Measurements from ENCODE around the gene ERICH6.
A peak's percentile ranks its signal among the peaks of the same experiment; 100 is the strongest.
"Not testable (repeated sequence)": the region's sequence is repeated elsewhere in the genome, so short reads cannot be mapped to it uniquely, and the experiment has no call there.

The ERICH6 gene

DNA sequence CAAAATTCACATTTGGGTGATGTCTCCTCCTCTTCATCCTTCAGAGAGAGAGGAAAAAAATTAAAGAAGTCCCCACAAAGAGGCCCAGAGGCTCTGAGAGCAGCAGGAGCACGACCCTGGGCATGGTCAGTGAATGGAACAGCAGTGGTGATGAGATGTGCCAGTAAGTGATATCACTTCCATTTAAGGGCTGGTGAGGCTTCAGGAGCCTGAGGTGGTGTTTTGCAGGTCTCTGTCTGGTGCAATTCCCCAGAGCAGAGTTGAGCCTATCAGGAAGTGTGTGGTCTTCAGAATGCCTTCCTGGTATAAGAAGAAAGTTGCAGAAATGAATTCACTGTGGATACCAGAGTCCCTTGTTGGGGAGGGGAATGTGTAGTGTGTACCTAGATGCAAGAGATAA is 21.4 kb downstream of the ERICH6 start:
- DNase-seq (ENCODE audit: low read depth, low spot score), result no peak

DNA sequence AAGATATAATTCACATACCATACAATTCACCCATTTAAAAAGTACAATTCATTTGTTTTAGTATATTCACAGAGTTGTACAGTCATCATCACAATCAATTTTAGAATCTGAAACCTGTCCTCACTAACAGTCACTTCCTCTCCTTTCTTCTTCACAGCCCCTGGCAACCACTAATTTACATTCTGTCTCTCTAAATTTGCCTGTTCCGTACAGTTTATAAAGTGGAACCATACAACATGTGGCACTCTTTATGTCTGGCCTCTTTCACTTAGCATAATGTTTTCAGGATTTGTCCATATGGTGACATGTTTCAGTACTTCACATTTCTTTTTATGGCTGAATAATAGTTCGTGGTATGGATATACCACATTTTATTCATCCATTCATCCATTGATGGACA is 22.7 kb downstream of the ERICH6 start:
- DNase-seq (ENCODE audit: low read depth, low spot score), result no peak

DNA sequence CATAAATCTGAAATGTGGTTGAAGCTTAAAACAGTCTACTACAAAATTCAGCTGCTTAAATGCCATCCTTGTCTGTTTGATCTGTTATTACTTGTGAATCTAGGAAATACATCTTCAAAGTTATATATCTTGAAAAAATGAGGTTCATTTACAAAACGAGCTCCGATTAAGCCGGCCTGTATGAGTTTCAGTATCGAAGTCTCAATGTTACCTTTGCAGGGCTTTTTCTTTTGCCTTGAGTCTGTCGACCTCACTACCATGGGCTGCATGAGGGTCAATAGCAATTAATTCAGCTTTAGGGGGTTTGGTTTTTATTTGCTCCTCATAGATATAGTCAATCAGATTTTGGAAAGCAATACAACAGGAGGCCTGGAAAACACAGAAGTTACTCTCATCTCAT is 23.2 kb downstream of the ERICH6 start:
- DNase-seq (ENCODE audit: low read depth, low spot score), result no peak

DNA sequence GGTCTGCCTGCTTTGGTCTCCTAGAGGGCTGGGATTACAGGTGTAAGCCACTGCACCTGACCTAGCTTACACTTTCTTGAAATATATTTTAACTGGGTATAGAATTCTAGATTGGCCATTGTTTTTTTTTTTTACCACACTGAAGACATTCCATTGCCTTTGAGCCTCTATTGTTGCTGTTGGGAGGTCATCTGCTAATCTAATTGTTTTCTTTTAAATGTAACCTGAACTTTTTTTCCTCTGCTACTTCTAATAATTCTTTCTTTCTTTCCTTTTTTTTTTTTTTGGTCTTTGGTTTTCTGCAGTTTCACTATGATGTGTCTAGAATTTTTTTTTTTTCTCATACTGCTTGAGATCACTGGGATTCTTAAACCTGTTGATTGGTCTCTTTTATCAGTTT is 28.1 kb downstream of the ERICH6 start:
- no peak for DNase-seq (ENCODE audit: low read depth, low spot score)

DNA sequence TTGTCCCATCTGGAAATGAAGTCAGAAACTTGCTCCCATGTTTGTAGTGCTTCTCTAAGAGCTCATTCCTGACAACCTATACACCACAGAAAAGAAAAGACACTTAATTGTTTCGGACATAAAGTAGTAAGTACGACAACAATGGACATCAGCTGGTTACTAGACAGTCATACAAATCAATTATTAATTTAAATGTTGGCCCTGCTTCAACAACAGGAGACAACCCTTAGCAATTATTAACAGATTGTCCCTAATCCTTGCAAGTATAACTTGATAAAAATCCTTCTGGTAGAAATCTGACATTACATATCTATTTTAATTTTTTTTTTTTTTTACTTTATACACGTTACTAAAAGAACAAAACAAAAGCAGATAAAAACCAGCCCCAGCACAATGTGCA is 29.8 kb downstream of the ERICH6 start:
- DNase-seq (ENCODE audit: low read depth, low spot score), result no peak

DNA sequence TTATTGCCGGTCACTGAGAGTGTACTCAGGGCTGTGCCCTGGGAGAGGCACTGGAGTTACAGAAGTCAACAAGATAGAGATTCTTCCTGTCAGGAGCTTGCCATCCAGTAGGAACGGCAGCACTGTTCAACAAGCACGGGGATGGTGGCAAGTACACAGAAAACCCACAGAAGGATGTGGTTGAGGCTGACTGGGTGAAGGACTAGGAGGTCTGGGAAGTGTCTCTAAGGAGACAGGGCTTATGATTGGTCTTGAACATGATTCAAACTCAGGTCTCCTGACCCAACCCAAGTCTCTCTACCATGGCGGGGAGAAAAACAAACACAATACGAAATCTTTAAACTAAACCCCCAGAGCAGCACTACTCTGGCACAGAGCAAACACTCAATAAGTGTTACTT is 37.6 kb downstream of the ERICH6 start:
- DNase-seq (ENCODE audit: low read depth, low spot score), result no peak

DNA sequence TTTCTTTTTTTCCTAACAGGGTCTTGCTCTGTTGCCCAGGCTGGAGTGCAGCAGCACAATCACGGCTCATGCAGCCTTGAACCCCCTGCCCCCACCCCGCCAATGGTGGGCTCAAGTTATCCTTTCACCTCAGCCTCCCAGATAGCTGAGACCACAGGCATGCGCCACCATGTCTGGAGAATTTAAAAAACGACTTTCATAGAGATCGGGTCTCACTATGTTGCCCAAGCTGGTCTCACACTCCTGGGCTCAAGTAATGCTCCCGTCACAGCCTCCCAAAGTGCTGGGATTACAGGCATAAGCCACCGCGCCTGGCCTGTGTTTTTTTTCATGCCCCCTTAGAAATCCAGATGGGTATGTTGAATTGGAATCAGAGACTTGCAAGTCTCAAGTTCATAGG is 40.3 kb downstream of the ERICH6 start:
- no peak for DNase-seq (ENCODE audit: low read depth, low spot score)

DNA sequence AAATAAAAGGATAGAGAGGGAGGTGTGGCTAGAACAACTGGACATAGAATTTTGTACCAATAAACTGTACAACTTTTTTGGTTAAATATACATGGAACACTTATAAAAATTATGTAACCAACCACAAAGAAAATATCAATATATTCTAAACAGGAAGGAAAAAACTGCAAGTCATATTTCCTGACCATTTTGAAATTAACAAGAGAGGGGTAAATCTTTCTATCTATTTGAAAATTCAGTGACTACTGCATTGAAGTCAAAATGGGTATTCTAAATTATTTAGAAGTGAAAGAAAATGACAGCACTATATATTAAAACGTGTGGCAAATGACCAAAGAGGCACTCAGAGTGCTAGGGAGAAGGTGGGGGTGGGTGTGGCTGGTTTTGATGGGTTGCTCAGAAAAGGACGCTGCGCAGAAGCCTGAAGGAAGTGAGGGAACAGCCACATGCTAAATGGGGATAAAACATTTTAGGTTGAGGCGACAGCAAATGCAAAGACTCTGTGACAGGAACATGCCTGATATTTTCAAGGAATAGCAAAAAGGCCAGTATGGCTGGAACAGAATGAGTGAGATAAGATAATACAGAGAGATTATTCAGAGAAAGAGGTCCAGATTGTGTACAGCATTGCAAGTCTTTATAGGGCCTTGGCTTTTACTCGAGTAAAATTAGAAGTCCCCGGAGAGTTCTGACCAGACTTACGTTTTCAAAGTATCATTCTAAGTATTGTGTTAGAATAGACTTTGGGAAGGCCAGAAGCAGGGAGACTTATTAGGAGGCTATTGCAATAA is 41.1 kb downstream of the ERICH6 start:
- DNase-seq (ENCODE audit: low read depth, low spot score), result no peak

DNA sequence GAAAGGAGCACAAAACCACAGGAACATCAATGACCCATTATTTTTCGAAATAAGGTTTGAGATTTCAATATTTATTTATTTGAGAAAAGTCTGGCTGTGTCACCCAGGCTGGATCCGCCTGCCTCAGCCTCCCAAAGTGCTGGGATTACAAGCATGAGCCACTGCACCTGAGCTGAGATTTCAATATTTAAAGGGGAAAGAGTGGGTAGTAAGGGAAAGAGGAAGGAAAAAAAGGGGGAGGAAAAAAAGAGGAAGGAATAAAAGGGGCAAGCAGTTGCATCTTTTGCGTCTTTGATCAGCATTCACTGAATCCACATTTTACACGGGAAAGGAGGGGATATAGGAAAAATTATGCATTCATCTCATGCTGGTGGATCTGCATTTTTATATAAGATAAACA is 47.4 kb downstream of the ERICH6 start:
- DNase-seq (ENCODE audit: low read depth, low spot score), result no peak

DNA sequence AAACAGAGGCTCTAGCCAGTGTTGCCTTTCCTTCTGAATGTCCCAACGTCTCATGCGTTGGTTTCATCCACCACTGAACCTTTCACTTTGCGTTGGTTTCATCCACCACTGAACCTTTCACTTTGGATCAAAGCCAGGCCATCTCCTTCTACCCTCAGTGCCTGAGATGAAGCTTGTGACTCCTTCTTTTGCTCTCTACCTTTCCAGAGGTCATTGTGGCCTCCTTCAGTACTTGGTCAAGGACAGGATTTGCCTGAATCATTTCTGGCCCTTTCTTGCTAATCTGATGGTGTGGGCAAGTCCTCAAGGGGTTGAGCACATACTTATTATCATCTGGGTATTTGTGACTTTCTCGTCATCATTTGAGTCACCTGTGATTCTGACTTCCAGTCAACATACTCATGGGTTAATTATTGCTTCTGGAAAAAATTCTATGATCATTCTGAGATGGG is 50.6 kb downstream of the ERICH6 start:
- DNase-seq (ENCODE audit: low read depth, low spot score), result no peak

DNA sequence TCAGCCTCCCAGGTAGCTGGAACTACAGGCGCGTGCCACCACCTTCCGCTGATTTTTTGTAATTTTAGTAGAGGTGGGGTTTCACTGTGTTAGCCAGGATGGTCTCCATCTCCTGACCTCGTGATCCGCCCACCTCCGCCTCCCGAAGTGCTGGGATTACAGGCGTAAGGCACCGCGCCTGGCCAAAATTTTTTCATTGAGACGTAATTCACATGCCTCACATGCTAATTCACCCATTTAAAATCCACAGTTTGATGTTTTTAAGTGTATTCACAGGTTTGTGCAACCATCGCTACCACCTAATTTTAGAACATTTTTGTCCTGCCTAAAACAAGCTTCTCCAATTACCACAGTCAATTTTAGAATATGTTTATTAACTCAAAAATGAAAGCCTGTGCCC is 63.5 kb downstream of the ERICH6 start:
- DNase-seq (ENCODE audit: low read depth, low spot score), result no peak

DNA sequence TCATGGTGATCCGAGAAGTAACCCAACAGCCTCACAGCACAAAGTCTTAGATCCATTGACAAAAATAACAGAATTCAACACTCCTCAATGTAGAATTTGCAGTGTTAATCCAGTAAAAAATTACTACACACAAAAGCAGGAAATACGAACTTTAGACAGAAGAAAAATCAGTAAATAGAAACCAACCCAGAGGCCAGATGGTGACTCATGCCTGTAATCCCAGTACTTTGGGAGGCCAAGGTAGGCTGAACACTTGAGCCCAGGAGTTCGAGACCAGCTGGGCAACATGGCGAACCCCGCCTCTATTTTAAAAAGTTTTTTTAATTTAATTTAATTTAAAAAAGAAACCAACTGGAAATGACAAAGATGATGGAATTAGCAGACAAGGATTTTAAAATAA is 64.5 kb downstream of the ERICH6 start:
- no peak for DNase-seq (ENCODE audit: low read depth, low spot score)

DNA sequence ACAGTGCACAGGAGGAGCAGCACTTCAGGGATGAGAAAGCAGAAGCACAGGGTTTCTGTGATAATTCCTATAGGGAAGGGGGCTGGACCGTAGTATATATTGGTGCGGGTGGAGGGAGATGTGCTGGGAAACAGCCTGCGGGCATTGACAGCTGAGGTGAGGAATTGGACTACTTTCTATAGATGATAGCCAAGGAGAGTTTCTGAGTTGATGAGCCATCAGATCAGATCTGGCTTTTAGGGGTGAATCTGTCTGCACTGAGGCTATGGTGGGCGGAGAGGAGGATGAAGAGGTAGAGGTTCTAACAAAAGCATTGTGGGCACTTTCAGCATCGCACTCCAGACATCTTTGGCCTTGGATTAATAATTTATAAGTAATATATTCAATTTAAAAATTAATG is 67.5 kb downstream of the ERICH6 start:
- no peak for DNase-seq (ENCODE audit: low read depth, low spot score)

DNA sequence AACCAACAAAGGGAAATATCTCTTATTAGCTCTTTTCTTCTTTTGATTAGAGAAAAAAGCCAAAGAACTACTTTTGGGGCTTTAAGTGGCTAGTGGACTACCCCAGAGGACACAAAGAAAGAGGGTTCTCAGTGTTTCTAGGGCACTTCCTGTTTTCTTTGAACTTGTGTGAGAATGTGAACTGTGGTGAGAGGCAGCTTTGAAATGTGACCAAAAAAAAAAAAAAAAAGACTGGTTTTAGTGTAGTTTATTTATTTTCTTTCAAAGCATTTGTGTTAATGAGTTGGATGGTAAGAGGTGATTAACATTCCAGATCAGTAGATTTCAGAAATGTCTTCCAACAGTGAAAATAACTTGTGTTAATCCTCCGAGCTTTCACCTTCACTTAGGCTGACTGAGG is 68.2 kb downstream of the ERICH6 start:
- DNase-seq (ENCODE audit: low read depth, low spot score), result peak; percentile 59

DNA sequence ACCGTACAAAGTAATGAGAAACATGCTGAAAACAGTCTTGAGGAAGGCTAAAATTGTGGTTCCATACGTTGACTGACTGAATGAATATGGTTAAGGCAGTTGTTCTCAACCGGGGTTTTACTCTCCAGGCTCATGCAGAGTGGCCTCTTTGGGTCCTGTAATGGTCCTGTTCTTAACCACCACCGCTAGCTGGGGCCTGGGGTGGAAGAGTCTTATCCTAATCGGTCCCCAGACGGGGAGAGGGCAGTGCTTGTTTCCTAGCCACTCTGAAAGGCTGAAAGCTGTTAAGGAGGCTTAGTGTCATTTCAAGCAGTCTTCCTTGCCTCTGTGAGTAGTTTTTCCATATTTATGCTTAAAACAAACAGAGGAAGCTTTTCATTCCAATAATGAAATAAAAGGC is 68.6 kb downstream of the ERICH6 start:
- peak; percentile 20 for DNase-seq (ENCODE audit: low read depth, low spot score)

DNA sequence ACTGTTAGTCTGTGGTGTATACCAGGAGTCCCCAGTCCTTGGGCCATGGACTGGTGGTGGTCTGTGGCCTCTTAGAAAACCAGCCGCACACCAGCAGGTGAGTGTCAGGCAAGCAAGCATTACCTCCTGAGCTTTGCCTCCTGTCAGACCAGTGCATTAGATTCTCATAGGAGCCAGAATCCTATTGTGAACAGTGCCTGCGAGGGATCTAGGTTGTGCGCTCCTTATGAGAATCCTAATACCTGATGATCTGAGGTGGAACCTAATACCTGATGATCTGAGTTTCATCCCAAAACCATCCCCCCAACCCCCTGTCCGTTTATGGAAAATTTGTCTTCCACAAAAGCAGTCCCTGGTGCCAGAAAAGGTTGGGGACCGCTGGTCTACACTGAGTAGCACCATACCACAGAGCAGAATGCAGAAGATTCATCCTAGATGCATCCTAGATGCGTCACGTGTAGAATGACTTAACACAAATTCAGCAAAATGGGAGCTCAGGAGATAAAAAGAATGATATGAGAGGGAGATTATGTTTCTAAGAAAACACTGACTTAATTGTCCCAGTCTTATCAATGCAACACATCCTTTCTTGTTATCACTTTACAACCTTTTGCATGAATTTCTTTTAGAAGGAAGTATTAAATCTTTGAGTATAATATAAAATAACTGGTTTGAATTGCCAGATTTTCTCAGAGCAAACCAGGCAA is 72.1 kb downstream of the ERICH6 start:
- DNase-seq (ENCODE audit: low read depth, low spot score), result no peak

DNA sequence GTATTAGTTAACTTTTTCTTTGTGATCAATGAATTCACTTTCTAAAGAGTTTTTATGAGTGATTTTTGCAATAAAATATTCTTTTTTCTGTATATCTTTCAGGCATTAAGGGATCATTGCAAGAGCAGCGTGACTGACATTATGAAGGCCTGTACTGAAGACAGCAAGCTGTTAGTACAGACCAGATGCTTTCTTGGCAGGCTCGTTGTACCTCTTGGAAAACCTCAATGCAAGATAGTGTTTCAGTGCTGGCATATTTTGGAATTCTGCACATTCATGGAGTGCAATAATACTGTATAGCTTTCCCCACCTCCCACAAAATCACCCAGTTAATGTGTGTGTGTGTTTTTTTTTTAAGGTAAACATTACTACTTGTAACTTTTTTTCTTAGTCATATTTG is 76.2 kb downstream of the ERICH6 start:
- DNase-seq (ENCODE audit: low read depth, low spot score), result no peak

DNA sequence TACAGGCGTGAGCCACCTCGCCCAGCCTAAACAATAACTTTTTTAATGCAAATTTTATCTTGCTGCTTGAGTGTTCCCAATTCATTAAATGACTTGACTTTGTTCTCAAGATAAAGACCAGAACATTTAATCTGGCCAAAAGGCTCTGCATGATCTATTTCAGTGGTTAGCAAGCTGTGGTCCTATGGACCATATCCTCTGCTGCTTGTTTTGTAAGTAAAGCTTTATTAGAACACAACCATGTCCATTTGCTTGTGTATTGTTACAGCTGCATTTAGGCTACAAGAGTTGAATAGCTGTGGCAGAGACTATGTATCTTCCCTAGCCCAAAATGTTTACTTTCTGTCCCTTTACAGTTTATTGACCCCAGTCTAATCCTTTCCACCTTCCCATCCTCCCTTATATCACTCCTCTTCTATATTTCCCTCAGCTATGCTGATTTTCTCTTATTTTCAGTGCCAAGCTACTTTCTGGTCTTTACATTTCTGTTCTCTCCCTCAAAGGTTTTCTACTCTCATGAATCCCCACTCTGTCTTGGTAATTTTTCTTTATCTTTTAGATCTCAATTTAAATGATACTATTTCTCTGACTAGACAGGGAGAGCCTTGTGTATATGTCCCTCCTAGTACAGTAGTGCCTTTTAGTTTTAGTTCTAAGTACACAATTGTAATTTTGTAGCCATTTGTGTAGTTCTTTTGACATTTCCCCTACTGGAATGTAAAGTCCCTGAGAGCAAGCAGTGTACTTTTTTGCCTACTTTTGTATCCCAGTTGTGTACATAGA is 77.4 kb downstream of the ERICH6 start:
- DNase-seq (ENCODE audit: low read depth, low spot score), result no peak

DNA sequence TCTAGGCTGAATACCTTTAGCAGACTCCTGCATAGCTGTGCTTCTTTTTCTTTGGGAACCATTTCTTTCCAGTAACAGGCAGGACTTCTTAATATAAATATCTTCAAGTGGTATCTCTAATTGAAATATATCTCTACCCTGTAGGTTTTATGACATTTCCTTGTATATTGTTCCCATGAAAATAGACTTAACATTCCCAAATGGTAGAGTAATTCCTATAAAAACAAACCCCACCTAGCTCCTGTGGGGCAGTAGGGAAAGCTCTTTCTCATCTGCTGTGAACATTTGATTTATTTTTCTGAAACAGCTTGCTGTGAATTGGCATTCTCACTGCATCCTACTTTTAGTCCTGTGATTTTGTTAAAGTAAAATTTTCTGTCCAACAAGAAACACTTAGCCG is 79.8 kb downstream of the ERICH6 start:
- DNase-seq (ENCODE audit: low read depth, low spot score), result no peak

DNA sequence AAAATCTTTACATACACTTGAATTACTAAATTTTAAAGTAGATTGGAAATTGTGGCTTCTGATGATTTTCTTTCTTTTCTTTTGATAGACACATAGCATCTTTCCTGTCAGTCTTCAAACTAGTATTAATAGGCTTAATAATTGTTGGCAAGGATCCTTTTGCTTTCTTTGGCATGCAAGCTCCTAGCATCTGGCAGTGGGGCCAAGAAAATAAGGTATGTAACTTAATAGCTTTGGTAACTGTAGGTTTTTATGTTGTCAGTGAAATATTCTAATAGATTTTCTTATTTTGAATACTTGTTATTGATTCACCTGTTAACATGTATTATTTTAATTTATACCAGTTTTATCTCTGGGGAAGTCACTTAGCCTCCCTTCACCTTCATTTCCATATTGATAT is 80.8 kb downstream of the ERICH6 start:
- not testable (repeated sequence) for DNase-seq (ENCODE audit: low read depth, low spot score)

DNA sequence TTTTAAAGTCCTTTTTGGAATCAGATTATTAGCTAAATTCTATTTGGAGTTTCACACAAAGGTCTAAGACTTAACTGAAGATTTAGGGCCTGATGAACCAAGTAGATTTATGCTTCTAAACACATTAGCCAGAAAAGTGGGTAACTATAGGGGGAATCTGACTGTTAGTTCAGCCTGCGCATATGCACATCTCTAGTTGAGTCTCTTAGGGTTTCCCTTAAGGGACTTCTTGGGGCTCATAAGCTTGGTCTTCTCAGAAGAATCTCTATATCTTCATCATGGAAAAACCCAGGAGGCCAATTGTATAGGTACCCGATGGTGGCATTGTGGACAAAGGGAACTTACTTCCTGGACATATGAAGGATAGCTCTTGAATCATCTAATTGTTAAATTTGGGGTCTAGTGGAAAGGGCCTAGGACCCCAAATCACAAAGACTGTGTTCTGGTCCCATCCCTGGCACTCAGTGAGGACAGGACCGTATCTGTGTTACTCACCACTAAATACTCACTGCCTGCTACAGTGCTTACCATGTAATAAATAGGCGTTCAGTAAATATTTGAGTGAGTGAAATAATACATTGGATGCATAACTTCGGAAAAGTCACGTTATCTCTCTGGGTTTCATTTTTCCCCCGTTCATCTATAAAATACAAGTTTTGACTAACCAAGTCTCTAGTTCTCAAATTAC is 83.6 kb downstream of the ERICH6 start:
- no peak for DNase-seq (ENCODE audit: low read depth, low spot score)

All from astrocyte of the hippocampus (primary cell).